ENCODE results near the gene EML6.

The EML6 gene

GRCh38 chr2:54918647-54919280 is 195.3 kb downstream of the EML6 start:
- no peak for DNase-seq

- DNase-seq: no peak
Measured at GRCh38 chr2:54920660-54921059, 197.2 kb downstream of the EML6 start.

GRCh38 chr2:54924121-54924520 is 200.7 kb downstream of the EML6 start:
- no peak for DNase-seq

GRCh38 chr2:54925022-54925421 is 201.6 kb downstream of the EML6 start:
- DNase-seq: no peak

- no peak for DNase-seq
Measured at GRCh38 chr2:54927085-54927750, 203.8 kb downstream of the EML6 start.

- no peak for DNase-seq
Measured at GRCh38 chr2:54927751-54928615, 204.5 kb downstream of the EML6 start.

GRCh38 chr2:54928719-54929118 is 205.3 kb downstream of the EML6 start:
- no peak for DNase-seq

- no peak for DNase-seq
Measured at GRCh38 chr2:54931473-54931872, 208.0 kb downstream of the EML6 start.

GRCh38 chr2:54935389-54935788 is 211.9 kb downstream of the EML6 start:
- no peak for DNase-seq

- DNase-seq: no peak
Measured at GRCh38 chr2:54936766-54937165, 213.3 kb downstream of the EML6 start.

- no peak for DNase-seq
Measured at GRCh38 chr2:54939446-54940118, 216.1 kb downstream of the EML6 start.

GRCh38 chr2:54940723-54941122 is 217.3 kb downstream of the EML6 start:
- no peak for DNase-seq

- DNase-seq: no peak
Measured at GRCh38 chr2:54941248-54941984, 218.0 kb downstream of the EML6 start.

- no peak for DNase-seq
Measured at GRCh38 chr2:54942373-54942772, 218.9 kb downstream of the EML6 start.

GRCh38 chr2:54944724-54945326 is 221.4 kb downstream of the EML6 start:
- no peak for DNase-seq

GRCh38 chr2:54945391-54946219 is 222.1 kb downstream of the EML6 start:
- no peak for DNase-seq

- DNase-seq: no peak
Measured at GRCh38 chr2:54946220-54946805, 222.9 kb downstream of the EML6 start.

GRCh38 chr2:54947136-54947535 is 223.7 kb downstream of the EML6 start:
- no peak for DNase-seq

- DNase-seq: no peak
Measured at GRCh38 chr2:54947646-54948045, 224.2 kb downstream of the EML6 start.

GRCh38 chr2:54948120-54948519 is 224.7 kb downstream of the EML6 start:
- no peak for DNase-seq

- no peak for DNase-seq
Measured at GRCh38 chr2:54949431-54949830, 226.0 kb downstream of the EML6 start.
